Medulla oblongata (tissue), 1 donor: Measurements from ENCODE around the gene DNPH1.
A peak's percentile ranks its signal among the peaks of the same experiment; 100 is the strongest.

Experiments used
- DNase-seq: peaks from one replicate; pipeline ENCODE4 v3.0.0-alpha.2; 2015; ENCODE audit errors: extremely low spot score

DNPH1 gene

DNA sequence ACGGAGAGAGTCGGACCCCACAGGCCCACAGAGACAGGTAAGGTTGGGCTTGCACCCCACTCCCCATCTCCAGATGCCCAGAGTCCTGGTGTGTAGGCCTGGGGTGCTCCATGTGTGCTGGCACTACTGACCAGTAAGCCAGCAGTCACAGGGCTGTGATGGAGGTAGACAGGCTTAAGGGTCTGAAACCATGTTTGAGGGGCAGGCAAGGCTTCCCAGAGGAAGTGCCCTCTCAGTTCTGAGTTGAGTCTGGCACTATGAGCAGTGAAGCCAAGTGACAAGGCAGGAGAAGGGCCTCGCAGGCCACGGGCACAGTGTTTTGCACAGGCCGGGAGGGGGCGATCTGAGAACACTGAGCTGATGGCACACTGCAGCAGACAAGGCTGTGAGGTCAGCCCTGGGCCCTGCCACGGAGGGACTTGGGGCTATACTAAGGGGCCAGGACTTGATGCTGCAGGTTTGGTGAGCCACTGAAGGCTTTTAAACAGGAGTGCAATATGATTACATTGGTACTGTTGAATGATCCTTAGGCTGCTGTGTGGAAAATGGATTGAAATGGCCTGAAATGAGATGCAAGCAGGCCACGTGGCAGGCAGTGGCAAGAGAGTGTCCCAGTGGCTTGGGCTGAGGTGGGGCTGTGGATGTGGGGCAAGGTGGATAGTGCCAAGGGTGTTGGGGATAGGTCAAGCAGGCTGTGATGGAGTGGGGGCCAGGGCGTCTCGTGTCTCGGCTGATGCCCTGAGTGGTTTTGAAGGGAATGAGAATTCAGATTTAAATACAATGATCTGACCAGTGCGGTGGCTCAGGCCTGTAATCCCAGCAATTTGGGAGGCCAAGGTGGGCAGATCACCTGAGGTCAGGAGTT, 34.3 kb upstream of the DNPH1 start:
- DNase-seq = peak; percentile 65

DNA sequence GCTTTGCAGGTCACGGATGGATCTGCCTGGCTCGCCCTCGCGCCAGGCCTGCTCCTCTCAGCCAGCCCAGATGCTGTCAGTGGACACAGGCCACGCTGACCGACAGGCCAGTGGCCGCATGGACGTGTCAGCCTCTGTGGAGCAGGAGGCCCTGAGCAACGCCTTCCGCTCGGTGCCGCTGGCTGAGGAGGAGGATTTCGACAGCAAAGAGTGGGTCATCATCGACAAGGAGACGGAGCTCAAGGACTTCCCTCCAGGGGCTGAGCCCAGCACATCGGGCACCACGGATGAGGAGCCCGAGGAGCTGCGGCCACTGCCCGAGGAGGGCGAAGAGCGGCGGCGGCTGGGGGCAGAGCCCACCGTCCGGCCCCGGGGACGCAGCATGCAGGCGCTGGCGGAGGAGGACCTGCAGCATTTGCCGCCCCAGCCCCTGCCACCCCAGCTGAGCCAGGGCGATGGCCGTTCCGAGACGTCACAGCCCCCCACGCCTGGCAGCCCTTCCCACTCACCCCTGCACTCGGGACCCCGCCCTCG, 33.6 kb upstream of the DNPH1 start:
- DNase-seq = no peak

DNA sequence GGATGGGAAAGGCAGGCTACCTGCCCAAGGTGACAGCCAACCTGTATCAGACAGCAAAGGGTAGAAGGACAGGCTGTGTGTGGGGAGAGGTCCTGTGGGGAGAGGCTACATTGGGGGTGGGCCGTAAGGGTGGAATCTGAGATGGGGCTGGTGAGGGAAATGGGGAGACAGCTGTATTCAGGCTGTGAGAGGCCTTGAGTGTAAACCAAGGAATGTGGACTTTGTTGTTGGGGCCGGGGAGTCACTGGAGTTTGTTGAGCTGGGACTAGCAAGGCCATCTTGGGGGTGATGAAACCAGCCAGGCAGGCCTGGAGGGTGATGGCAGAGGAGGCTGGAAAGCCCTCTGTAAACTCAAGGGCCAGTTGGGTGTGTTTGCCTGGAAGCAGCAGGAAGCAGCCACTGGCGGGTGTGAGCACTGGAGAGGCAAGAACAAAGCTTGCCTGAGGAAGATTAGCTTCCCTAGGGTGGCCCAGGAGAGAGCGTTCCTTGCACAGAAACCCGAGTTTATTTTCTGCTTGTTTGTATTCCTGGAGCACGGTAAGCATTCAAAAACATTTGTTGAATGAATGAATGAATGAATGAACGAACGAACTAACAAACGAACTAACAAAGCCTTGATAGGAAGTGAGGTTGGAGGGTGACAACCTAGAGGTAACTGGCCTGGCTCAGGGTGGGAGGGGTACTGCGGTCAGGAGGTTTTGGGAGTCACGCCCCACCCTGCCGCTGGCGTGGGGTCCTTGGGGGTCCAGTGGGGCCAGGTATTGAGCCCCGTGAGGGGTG, 32.9 kb upstream of the DNPH1 start:
- no peak for DNase-seq

DNA sequence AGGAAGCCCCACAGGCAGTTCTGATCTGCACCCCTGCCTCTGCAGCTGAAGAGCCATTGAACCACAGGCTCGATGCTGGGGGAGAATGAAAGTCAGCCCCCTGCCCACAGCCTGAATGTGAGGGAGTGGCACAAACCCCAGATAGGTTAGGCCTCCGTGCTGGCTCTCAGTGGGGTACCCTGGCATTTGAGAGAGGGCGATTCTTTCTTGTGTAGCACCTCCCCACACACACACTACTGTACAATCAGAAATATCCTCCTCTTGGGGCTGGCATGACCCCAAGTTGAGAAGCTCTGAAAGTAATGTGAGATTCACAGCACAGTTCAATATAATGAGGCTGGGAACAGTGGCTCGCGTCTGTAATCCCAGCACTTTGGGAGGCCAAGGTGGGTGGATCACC, 31.9 kb upstream of the DNPH1 start:
- no peak for DNase-seq

DNA sequence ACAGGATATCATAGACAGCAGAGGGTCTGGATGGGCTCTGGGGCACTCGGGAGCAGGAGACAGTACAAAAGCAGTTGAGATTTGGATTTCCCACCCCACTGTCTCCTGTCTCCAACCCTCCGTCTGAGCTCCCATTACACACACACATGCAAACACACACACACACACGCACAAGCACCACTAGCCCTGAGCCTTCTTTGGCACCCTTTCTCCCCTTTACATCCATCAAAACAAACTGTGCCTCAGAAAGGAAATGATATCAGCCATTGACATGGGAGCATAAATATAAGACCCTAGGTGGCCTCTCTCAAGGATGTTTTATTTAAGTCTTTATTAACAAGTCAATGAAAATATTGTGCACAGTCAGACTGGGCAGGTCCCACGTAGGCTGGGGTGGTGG, 31.5 kb upstream of the DNPH1 start:
- DNase-seq = no peak

DNA sequence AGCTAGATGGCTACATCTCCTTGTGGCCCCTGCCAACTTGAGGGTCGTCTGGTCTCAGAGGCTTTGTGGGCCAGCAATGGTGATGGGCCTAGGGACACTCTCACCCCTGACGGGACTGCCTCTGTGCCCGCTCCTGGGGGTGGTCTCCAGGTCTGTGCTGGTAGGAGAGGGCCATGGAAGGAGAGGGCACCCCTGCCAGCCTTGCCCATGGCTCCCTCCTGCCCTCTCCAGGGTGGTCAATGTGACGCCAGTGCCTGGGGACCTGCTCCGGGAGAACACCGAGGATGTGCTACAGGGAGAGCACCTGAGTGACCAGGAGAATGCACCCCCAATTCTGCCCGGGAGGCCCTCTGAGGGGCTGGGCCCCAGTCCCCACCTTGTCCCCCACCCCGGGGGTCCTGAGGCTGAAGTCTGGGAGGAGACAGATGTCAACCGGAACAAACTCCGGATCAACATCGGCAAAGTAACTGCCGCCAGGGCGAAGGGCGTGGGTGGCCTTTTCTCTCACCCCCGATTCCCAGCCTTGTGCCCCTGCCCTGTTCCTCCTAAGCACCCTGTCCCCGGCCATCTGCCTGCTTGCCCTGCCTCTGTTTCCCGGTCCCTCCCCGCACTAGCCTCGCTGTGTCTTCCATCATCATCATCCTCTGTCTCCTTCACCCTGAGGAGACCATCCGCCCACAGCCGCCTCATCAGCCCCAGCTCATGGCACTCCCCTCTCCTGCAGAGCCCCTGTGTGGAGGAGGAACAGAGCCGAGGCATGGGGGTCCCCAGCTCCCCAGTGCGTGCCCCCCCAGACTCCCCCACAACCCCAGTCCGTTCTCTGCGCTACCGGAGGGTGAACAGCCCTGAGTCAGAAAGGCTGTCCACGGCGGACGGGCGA, 29.8 kb upstream of the DNPH1 start:
- DNase-seq = no peak

DNA sequence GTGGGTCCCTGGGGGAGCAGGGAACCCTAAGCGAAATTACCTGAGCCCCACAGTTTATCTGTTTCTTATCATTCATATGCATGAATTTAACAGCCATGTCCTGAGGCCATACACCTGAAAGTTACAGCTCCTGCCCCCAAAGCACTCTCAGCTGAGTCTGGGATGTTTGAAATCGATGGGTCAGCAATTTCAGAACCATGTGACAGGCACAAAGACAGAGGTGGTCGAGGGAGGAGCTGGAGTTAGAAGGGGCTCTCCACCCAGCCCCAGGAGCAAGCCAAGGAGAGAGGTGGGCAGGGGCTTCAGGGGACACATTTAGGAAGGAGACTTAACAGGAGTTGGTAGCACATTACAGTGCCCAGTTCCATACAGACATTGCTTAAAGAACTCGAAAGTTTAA, 28.9 kb upstream of the DNPH1 start:
- DNase-seq = no peak

DNA sequence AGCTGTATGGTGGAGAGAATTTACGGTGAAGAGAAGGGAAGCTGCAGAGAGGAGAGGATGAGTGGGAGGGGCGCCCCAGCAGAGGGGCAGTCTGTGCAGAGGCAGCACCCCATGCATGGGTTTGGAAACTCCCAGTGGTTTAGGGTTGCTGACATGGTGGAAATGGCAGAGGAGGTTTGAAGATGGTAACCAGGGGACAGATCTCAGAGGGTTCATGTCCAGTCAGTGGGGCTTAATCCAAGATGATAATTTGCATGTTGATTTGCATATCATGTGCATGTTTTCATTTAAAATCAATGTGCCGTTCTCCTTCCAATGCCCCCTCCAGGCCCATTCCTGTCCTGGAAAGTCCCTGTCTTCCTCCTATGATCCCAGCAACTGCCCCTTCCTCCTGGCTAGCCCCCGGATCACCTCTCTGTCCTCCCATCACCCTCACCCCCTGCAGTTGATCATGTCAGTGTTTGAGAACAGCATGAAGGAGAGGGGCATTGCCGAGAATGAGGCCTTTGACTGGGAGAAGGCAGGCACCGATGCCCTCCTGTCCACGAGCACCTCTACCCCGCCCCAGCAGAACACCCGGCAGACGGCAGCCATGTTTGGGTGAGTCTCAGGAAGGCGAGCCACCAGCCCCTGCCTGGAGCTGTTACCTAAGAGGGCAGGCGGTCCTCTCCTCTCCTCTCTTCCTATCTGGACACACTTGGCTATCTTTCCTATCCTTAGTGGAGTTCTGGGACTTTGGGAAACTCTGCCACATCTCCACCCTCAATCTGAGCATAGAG, 28.3 kb upstream of the DNPH1 start:
- DNase-seq = no peak

DNA sequence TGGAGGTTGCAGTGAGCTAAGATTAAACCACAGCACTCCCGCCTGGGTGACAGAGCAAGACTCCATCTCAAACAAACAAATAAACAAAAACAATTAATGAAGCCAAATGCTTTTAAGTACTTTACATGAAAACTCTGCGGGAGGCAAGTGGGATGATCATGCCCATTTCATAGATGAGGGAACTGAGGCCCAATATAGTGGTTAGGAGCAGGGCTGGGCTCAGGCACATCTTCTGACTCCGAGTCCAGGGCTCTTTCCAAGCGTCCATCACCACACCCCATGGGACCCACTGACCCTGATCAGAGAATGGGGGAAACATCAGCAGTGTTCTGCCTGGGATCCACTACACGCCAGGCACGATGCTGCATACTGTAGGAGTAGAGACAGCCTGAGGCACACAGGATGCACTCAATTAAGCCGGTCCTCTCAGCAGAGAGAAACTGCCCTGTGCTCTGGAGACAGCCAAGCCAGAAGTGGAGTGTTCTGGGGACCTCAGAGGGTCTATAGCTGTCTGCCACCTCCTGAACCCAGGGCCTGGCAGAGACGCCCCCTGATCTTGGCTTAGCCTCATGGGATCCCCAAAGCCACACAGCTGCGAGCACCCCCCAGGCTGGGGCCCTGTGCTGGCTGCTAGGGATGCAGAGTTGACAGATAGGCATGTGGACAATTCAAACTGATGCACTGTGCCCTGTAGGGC, 27.5 kb upstream of the DNPH1 start:
- DNase-seq = no peak

DNA sequence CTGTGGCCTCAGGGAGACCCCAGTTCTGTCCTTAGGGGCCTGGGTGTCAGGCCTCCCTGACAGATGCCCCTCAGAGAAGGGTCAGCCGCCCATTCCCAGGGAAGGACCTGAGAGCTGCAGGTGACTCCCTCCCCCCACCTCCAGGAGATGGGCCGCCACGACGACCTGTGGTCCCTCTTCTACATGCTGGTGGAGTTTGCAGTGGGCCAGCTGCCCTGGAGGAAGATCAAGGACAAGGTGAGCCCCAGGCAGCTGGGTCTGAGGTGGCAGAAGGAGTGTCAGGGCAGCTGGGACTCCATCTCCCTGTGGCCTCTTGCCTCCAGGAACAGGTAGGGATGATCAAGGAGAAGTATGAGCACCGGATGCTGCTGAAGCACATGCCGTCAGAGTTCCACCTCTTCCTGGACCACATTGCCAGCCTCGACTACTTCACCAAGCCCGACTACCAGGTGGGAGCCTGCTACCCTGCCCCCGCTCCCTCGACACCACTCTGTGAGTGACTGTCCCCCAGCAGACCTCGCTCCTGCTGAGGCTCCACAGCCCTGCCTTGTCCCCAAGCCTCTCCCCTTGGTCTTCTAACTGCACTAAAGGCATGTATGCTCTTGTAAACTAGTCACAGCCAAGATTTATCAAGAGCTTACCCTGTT, 26.2 kb upstream of the DNPH1 start:
- no peak for DNase-seq

DNA sequence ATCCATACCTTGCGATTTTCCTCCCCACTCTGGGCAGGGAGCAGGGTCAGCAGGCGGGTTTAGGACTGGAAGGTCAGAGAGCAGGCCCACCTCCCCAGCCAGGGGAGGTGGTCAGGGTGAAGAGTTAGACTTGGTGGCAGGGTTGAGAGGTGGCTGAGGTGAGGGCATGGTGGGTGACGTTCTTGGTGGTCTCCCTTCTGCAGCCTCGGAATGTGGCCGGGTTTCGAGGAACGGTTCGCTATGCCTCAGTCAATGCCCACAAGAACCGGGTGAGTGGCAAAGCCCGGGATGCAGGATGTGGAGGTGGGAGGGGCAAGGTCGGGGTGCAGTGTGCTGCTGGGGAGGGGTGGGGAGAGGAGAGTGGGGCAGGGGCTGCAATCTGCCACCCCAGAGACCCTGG, 25.6 kb upstream of the DNPH1 start:
- DNase-seq = no peak

DNA sequence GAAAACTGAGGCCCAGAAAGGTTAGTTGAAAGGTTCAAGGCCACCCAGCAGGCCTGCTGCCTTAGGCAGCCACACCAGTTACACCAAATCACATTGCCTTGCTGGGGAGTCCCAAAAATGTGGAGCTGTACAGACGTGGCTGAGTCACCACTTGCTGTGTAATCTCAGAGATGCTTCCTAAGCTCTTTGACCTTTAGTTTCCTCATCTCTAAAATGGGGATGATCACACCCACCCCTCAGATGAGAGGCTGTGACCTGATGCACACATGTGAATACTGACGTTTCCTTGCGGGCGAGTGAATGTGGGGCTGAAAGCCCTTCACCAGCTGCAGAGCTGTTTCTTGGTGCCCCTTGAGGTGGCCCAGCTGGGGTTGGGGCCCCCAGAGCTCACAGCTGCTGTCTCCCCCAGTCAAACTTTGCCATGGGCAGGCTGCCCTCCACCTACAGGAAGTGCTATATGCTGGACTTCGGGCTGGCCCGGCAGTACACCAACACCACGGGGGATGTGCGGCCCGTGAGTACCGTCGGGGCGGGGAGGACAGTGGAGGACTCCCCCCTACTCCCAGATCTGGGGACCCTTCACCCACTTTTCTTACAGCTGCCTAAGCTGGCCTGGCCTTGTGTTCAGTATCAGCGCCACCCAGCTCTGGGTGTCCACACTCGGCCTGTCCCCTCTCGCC, 25.0 kb upstream of the DNPH1 start:
- no peak for DNase-seq

DNA sequence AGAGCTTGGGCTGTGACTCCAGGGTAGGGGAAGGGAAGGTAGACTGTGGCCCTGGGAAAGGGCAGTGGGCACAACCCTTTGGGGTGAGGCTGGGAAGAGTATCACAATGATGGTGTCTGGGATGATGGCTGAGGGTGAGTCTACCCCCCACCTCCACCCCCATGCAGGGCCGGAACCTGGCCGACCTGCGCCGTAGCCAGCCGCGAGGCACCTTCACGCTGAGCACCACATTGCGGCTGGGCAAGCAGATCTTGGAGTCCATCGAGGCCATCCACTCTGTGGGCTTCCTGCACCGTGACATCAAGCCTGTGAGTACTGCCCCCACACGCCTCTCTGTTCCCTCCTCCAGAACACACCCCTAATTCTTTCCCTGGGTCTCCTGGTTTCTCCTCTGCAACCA, 24.1 kb upstream of the DNPH1 start:
- no peak for DNase-seq

DNA sequence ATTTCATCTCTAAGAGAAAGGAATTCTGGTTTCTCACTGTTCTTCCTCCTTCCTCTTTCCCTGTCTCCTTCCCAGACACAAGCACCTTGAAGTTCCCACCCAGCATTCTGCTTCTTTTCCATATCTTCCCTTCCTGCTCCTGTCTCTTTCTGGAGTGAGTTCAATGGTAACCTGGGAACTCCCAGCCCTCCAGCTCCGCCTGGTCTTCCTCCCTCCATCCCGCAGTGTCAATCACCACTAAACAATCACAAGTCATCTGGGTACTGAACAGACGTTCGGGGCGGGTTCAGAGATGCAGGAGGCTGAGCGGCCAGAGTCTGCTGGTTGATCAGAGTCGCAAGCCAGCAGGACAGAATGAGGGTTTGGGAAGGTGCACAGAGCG, 21.7 kb upstream of the DNPH1 start:
- no peak for DNase-seq

DNA sequence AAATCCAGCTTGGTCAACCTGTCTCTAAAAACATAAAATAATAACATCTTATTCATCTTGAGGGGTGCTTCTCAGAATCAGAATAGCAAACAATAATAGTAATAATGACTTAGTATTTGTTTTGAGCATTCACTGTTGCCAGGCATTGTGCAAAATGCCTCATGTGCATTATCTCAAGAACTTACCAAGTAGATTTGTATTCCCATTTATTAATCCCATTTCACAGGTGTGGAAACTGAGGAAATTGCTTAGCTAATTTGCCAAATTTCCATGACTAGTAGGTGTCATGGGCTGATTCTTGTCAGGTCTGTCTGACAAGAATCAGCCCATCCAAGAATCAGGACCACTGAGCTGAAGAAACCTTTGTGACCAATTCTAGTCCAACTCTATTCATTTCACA, 19.5 kb upstream of the DNPH1 start:
- no peak for DNase-seq

DNA sequence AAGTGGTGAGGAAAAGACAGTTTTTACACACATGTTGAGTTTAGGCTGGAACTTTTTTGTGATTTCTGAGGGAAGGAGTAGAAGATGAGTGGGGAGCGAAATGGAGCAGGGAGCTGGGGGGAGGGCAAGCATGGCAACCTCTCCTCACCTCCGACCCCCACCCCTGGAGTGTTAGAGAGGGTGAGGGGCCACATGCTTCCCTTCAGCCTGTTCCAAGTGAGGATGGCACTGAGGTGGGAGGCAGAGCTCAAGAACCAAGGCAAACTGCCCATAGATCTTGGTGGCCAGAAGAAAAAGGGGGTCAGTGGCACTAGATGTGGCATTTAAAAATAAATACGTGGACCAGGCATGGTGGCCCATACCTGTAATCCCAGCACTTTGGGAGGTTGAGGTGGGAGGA, 18.8 kb upstream of the DNPH1 start:
- DNase-seq = no peak

DNA sequence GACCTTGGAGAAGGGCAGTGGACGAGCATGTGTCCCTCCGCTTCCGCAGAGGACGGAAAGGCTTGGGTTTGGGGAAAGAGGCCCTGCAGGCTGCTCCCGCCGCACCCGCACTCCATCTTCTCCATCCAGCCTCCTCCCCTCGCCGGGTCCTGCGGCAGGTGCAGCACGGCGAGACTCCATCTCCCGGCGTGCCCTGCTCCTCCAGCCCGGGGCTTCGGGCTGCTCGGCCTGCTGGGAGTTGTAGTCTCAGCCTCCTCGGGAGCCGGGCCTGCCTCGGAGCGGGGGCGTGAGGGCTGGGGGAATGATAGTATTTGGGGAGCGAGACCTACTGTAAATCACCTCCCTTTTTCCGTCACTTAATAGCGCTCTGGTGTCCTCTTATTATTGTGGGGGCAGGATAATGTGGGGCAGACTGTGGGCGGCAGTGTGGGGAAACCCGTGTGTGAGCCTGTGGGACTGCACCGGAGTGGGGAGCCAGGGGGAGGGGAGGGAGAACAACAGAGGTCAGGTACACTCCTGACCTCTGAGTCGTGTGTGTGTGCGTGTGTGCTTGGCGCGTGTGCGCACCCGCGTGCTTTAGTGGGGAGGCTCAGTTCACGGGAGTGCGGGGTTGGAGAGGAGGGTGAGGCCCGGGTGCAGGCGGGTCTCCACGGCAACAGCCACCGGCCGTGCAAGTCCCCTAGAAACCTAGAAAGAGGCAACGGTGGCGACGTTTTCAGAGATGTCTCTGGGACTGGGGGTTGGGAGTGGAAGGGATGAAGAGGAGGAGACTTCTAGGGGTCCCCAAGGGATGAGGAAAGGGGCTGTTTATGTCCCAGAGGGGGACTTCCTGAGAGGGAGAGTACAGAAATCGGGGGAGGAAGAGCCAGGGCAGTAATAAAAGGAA, 18.1 kb upstream of the DNPH1 start:
- peak; percentile 91 for DNase-seq

DNA sequence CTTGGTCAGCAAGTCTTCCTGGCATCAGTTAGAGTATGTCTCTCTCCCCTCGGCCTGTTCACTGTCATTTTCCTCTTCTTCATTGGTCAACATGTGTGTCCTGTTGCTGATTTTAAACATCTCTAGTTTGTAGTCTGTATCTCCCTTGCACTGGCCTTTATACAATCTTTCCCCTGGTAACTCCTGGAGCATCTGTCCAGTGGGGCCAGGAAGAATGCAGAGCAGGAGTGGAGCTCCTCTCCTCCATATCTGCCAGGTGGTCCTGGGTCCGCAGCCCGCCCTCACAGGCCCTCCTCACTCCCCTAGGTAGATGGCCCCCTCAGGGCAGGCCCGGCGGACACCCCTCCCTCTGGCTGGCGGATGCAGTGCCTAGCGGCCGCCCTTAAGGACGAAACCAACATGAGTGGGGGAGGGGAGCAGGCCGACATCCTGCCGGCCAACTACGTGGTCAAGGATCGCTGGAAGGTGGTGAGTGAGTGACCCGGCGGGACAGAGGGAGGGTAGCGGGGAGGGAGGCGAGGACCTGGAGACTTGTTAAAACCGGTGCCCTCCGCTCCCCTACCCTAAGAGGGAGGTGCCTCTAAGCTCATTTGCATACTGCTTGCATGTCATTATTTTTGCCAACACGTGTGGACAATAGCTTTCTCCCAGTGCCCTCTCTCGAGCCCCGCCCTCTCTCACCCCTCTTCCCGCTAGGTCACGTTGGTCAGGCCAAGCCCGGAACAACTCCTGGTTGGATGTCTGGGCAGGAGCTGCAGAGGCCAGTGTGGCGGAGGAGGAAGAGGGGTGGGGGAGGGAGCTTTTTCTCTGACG, 17.2 kb upstream of the DNPH1 start:
- DNase-seq = peak; percentile 87
